ENCODE results near the gene CLASP2.
"Not testable (repeated sequence)": the region's sequence is repeated elsewhere in the genome, so short reads cannot be mapped to it uniquely, and the experiment has no call there.

The CLASP2 gene

GRCh38 chr3:33447958-33448357 is 270.1 kb downstream of the CLASP2 start:
- no peak for DNase-seq (ENCODE audit: low spot score)

DNA sequence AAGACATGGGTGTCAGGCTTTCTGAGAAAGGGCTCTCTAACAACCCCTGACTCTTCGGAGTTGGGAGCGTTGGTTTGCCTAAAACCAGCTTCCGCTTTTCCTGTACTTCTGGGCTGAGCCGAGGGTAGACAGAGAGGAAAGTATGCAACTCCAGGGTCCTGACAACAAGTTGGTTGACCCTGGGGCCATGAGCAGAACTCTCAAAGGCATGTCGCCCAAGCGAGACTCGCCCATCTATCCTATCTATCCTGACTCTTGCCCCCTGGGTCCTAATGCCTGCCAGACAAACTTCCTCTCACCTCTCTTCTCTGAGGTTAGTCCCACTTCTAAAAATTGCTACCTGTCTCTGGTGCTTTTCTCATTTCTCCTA is 270.8 kb downstream of the CLASP2 start:
- DNase-seq (ENCODE audit: low spot score), result not testable (repeated sequence)

Measured in LoVo (cell line).